ENCODE results near the gene OSBPL5.

- TF ChIP-seq EZH2 (IDR thresholded peaks at IDR 0.05; ENCODE audit: borderline replicate concordance, low read depth, low read length, poor library complexity, severe bottlenecking) (no peak), CTCF (conservative IDR thresholded peaks at IDR 0.05; ENCODE audit: low read depth, low read length) (no peak)
Measured at GRCh38 chr11:3190600-3190999, 25.5 kb upstream of the OSBPL5 start.
